GM23338 (cell line): Measurements from ENCODE around the gene ZNF536. TPM values are rescaled to one million over a fixed set of nuclear protein-coding genes. Genes with fewer than 3 reads are reported as not detected.

Experiments used
- ATAC-seq: fragments of 200-7000 bp; cut with Tn5 transposase; 3 replicates; pipeline ENCODE4 v1.9.1; 2020
- DNase-seq: peaks from one replicate; pipeline ENCODE4 v3.0.0-alpha.2; 2015; ENCODE audit warnings: low spot score
- H2AFZ ChIP-seq: fragments of 200-600 bp; sonication (generic); 2 replicates; pipeline ENCODE4 v1.8.0; 2016; ENCODE audit warnings: antibody characterized with exemption, mild to moderate bottlenecking, moderate library complexity
- H3F3A ChIP-seq: fragments of 200-600 bp; sonication (generic); replicated peaks from 2 replicates; pipeline ENCODE4 v1.8.0; 2017; ENCODE audit warnings: antibody characterized with exemption, mixed run types, low read depth
- H3K27ac ChIP-seq: fragments of 200-600 bp; sonication (generic); 2 replicates; pipeline ENCODE4 v1.6.1; 2016; ENCODE audit warnings: low read depth
- H3K27me3 ChIP-seq: fragments of 200-600 bp; sonication (generic); 2 replicates; pipeline ENCODE4 v1.8.0; 2016; ENCODE audit warnings: mild to moderate bottlenecking, mixed run types, moderate library complexity; ENCODE audit not compliant: insufficient read depth
- H3K36me3 ChIP-seq: fragments of 200-600 bp; sonication (generic); 2 replicates; pipeline ENCODE4 v1.8.0; 2016; ENCODE audit warnings: mild to moderate bottlenecking; ENCODE audit not compliant: insufficient read depth
- H3K4me1 ChIP-seq: fragments of 200-600 bp; sonication (generic); 2 replicates; pipeline ENCODE4 v1.8.0; 2016; ENCODE audit warnings: mild to moderate bottlenecking, moderate library complexity; ENCODE audit not compliant: insufficient read depth
- H3K4me2 ChIP-seq: fragments of 200-600 bp; sonication (generic); 2 replicates; pipeline ENCODE4 v1.7.1; 2017; ENCODE audit warnings: mixed run types
- H3K4me3 ChIP-seq: fragments of 200-600 bp; sonication (generic); 2 replicates; pipeline ENCODE4 v1.6.1; 2016; ENCODE audit warnings: mixed run types
- H3K79me2 ChIP-seq: fragments of 200-600 bp; sonication (generic); replicated peaks from 2 replicates; pipeline ENCODE4 v1.8.0; 2017; ENCODE audit warnings: mild to moderate bottlenecking; ENCODE audit not compliant: insufficient read depth
- H3K9me2 ChIP-seq: fragments of 200-600 bp; sonication (generic); 2 replicates; pipeline ENCODE4 v1.8.0; 2017; ENCODE audit not compliant: insufficient read depth
- H4K20me1 ChIP-seq: fragments of 200-600 bp; sonication (generic); replicated peaks from 2 replicates; pipeline ENCODE4 v1.8.0; 2017; ENCODE audit warnings: mild to moderate bottlenecking; ENCODE audit not compliant: insufficient read depth
- H3K27ac Mint-ChIP-seq: 2 replicates; pipeline ENCODE4 v1.8.0; 2020; ENCODE audit warnings: inconsistent platforms, mild to moderate bottlenecking, moderate library complexity, mixed read lengths
- H3K27me3 Mint-ChIP-seq: 3 replicates; pipeline ENCODE4 v1.8.0; 2022; ENCODE audit warnings: low read depth, mild to moderate bottlenecking, moderate library complexity, mixed read lengths, inconsistent platforms; ENCODE audit not compliant: insufficient read depth, poor library complexity
- H3K36me3 Mint-ChIP-seq: 3 replicates; pipeline ENCODE4 v1.8.0; 2021; ENCODE audit warnings: low read depth, mild to moderate bottlenecking, inconsistent platforms, moderate library complexity, mixed read lengths
- H3K4me1 Mint-ChIP-seq: 3 replicates; pipeline ENCODE4 v1.8.0; 2020; ENCODE audit warnings: mild to moderate bottlenecking, inconsistent platforms, mixed read lengths
- H3K4me3 Mint-ChIP-seq: 3 replicates; pipeline ENCODE4 v1.8.0; 2021; ENCODE audit warnings: moderate library complexity, mild to moderate bottlenecking, inconsistent platforms, mixed read lengths
- H3K9me3 Mint-ChIP-seq: 3 replicates; pipeline ENCODE4 v1.8.0; 2020; ENCODE audit warnings: moderate library complexity, mild to moderate bottlenecking, inconsistent platforms, mixed read lengths
- CREB1 ChIP-seq: fragments of 250-450 bp; sonication (Bioruptor Pico); IDR thresholded peaks from 2 replicates; pipeline ENCODE4 v1.5.0; 2020; ENCODE audit warnings: low read depth, mild to moderate bottlenecking, moderate library complexity
- ETS1 ChIP-seq: IDR thresholded peaks from 2 replicates; pipeline ENCODE4 v1.6.1; 2016; ENCODE audit warnings: antibody characterized with exemption
- JUNB ChIP-seq: IDR thresholded peaks from one replicate; pipeline ENCODE4 v1.6.1; 2016; ENCODE audit warnings: antibody characterized with exemption; ENCODE audit not compliant: unreplicated experiment
- STAT1 ChIP-seq: IDR thresholded peaks from one replicate; pipeline ENCODE4 v1.6.1; 2016; ENCODE audit warnings: antibody characterized with exemption; ENCODE audit not compliant: unreplicated experiment
- ZNF331 ChIP-seq: fragments of 250-450 bp; sonication (Bioruptor Pico); IDR thresholded peaks from 2 replicates; pipeline ENCODE4 v1.5.0; 2020; ENCODE audit warnings: low read depth, mild to moderate bottlenecking, moderate library complexity
- ZNF462 ChIP-seq: fragments of 250-450 bp; sonication (Bioruptor Pico); IDR thresholded peaks from 2 replicates; pipeline ENCODE4 v1.5.0; 2020; ENCODE audit warnings: mild to moderate bottlenecking, moderate library complexity
- polyA plus RNA-seq: library from polyadenylated mRNA; unstranded; fragments of >200 nt; fragmentation: Nextera tagmentation; extraction: Ambion mirVana; gene quantifications from 2 replicates; pipeline ENCODE4 v1.2.1, GENCODE V29; 2016
- total RNA-seq: library from RNA; depleted of rRNA; stranded (reverse); fragments of >200 nt; shearing (Covaris generic); gene quantifications from 2 replicates; pipeline ENCODE4 v1.2.3, GENCODE V29; 2014

The ZNF536 gene
- total and polyA plus RNA-seq, 2 experiments from 2014 or later, result 0.07 TPM; not detected in 1

GRCh38 chr19:30402436-30403202, 30.4 kb downstream of the ZNF536 start:
- no peaks in the 10 kb centered on the region for H3K27me3 ChIP-seq
- no peak overlapping the region for H3K4me2 ChIP-seq
- no peak overlapping the region for H3K27ac Mint-ChIP-seq
- no peaks in the 10 kb centered on the region for H3F3A ChIP-seq
- no peaks in the 10 kb centered on the region for H3K36me3 Mint-ChIP-seq
- peaks cover 8% of the 10 kb centered on the region for H3K27me3 Mint-ChIP-seq
- H3K9me2 ChIP-seq, result no peaks in the 10 kb centered on the region
- TF ChIP-seq CREB1 (CRISPR knock-in tag), result no peak
- TF ChIP-seq ETS1, result no peak
- no peak for TF ChIP-seq ZNF462 (CRISPR knock-in tag)
- no peak for TF ChIP-seq JUNB
- no peak for TF ChIP-seq STAT1
- no peak for TF ChIP-seq ZNF331 (CRISPR knock-in tag)
- H3K36me3 ChIP-seq, result no peaks in the 10 kb centered on the region
- H4K20me1 ChIP-seq, result no peaks in the 10 kb centered on the region
- DNase-seq (peak; percentile 38), ATAC-seq (peak; percentile 79)
- H3K9me3 Mint-ChIP-seq, result peaks cover 2% of the 10 kb centered on the region; the same call in 1 of the 3 replicates
- H3K4me1 Mint-ChIP-seq, result peaks cover 15% of the 10 kb centered on the region
- H2AFZ ChIP-seq, result peak overlapping the region; percentile 80; the same call in 1 of the 2 replicates
- no peaks in the 10 kb centered on the region for H3K79me2 ChIP-seq
- H3K27ac ChIP-seq, result no peak overlapping the region
- no peaks in the 10 kb centered on the region; the same call in 1 of the 2 replicates for H3K4me1 ChIP-seq
- no peak overlapping the region for H3K4me3 ChIP-seq
- no peak overlapping the region for H3K4me3 Mint-ChIP-seq
